Measurements from ENCODE around the gene FYB1. TPM values are rescaled to one million over a fixed set of nuclear protein-coding genes. Genes with fewer than 3 reads are reported as not detected.
A peak's percentile ranks its signal among the peaks of the same experiment; 100 is the strongest.

FYB1 gene
- total RNA-seq, 1 donor from 2014 or later = 0.11 TPM

GRCh38 chr5:39106322-39106721, 113.0 kb downstream of the FYB1 start:
- no peak overlapping the region for H3K4me3 ChIP-seq (ENCODE audit: insufficient read depth, low read depth, low read length)
- no peaks in the 10 kb centered on the region for H3K36me3 ChIP-seq (ENCODE audit: insufficient read depth, low read length)
- no peak overlapping the region for H3K4me2 ChIP-seq (ENCODE audit: low read length)
- Mint-ChIP-seq H3K27me3 (ENCODE audit: low read depth, unreplicated experiment) (no peaks in the 10 kb centered on the region), H3K4me1 (ENCODE audit: low read depth, unreplicated experiment) (peaks cover 19% of the 10 kb centered on the region), H3K36me3 (ENCODE audit: low read depth, unreplicated experiment) (peaks cover 2% of the 10 kb centered on the region), H3K27ac (ENCODE audit: unreplicated experiment) (no peak overlapping the region), H3K9me3 (ENCODE audit: unreplicated experiment) (no peaks in the 10 kb centered on the region), H3K4me3 (ENCODE audit: unreplicated experiment) (no peak overlapping the region)
- no peak for FAIRE-seq
- no peak overlapping the region for H2AFZ ChIP-seq (ENCODE audit: low read depth, low read length)
- H3K4me1 ChIP-seq (ENCODE audit: insufficient read depth, low read length) = peaks cover 18% of the 10 kb centered on the region
- H3K27ac ChIP-seq (ENCODE audit: low read depth, low read length) = no peak overlapping the region
- H3K9me3 ChIP-seq (ENCODE audit: insufficient read depth, low read depth, low read length) = no peaks in the 10 kb centered on the region
- TF ChIP-seq CTCF (IDR thresholded peaks at IDR 0.05; ENCODE audit: insufficient read depth, low read depth, low read length) = peak; percentile 10
- TF ChIP-seq EZH2 (IDR thresholded peaks at IDR 0.05; ENCODE audit: insufficient read depth, low read length) = no peak
- H3K9ac ChIP-seq (ENCODE audit: low read length) = no peak overlapping the region
- no peak for DNase-seq (ENCODE audit: low read depth)
- H4K20me1 ChIP-seq (ENCODE audit: insufficient read depth, low read length) = no peaks in the 10 kb centered on the region
- no peaks in the 10 kb centered on the region for H3K79me2 ChIP-seq (ENCODE audit: insufficient read depth, low read length)
- no peaks in the 10 kb centered on the region for H3K27me3 ChIP-seq (ENCODE audit: insufficient read depth, low read length)

DNA sequence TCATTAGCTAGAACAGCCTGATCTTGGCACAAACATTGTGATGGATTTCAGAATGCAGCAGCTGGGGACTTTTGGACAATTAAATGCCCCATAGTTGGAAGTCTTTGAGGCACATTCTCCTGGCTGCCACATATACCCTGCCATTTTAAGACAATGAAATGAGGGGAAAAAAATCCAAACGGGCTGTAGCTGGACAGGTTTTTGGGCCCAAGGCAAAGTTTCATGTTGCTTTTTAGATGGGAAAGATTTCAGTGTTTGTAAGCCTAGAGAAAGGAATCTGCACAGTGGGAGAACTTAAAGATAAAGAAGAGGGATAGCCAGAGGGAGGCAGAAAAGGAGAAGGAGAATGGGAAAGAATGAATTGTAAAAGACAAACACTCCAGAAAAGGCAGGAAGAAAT, 115.1 kb downstream of the FYB1 start:
- Histone ChIP-seq H4K20me1 (ENCODE audit: insufficient read depth, low read length) (no peaks in the 10 kb centered on the region), H3K4me2 (ENCODE audit: low read length) (no peak overlapping the region), H3K4me1 (ENCODE audit: insufficient read depth, low read length) (peaks cover 30% of the 10 kb centered on the region), H3K79me2 (ENCODE audit: insufficient read depth, low read length) (no peaks in the 10 kb centered on the region), H3K27ac (ENCODE audit: low read depth, low read length) (no peak overlapping the region), H3K4me3 (ENCODE audit: insufficient read depth, low read depth, low read length) (no peak overlapping the region), H2AFZ (ENCODE audit: low read depth, low read length) (no peak overlapping the region), H3K27me3 (ENCODE audit: insufficient read depth, low read length) (no peaks in the 10 kb centered on the region), H3K9ac (ENCODE audit: low read length) (no peak overlapping the region), H3K9me3 (ENCODE audit: insufficient read depth, low read depth, low read length) (no peaks in the 10 kb centered on the region), H3K36me3 (ENCODE audit: insufficient read depth, low read length) (no peaks in the 10 kb centered on the region)
- H3K9me3 Mint-ChIP-seq (ENCODE audit: unreplicated experiment) = no peaks in the 10 kb centered on the region
- no peak for DNase-seq (ENCODE audit: low read depth)
- H3K4me3 Mint-ChIP-seq (ENCODE audit: unreplicated experiment) = no peak overlapping the region
- H3K36me3 Mint-ChIP-seq (ENCODE audit: low read depth, unreplicated experiment) = peaks cover 2% of the 10 kb centered on the region
- no peak for TF ChIP-seq EZH2 (IDR thresholded peaks at IDR 0.05; ENCODE audit: insufficient read depth, low read length)
- TF ChIP-seq CTCF (IDR thresholded peaks at IDR 0.05; ENCODE audit: insufficient read depth, low read depth, low read length) = no peak
- no peaks in the 10 kb centered on the region for H3K27me3 Mint-ChIP-seq (ENCODE audit: low read depth, unreplicated experiment)
- H3K27ac Mint-ChIP-seq (ENCODE audit: unreplicated experiment) = no peak overlapping the region
- FAIRE-seq = no peak
- peaks cover 26% of the 10 kb centered on the region for H3K4me1 Mint-ChIP-seq (ENCODE audit: low read depth, unreplicated experiment)

DNA sequence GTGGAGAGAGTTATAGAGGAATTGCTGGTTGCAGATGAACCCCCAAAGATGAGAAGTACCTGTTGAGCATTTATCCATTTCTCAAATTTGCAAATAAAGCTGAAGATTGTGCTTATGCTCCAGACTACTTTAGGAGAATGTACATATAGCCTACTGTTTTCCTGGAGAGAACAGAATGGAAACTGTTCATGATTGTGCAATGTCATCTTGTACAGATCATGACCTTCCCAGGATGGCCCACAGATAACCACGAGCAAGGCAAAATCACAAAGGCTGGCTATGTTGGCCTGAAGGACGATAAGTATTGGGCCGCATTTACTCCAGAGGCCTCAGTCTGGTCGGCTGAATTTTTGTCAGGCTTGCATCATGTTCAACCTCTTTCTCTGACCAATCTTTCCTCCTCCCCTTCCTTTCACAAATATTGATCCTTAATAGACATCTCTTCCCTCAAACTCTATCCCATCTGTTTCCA, 116.6 kb downstream of the FYB1 start:
- no peaks in the 10 kb centered on the region for H3K27me3 Mint-ChIP-seq (ENCODE audit: low read depth, unreplicated experiment)
- H3K27ac Mint-ChIP-seq (ENCODE audit: unreplicated experiment) = peak overlapping the region; percentile 97

More for the DNA sequence above, 116.6 kb downstream of the FYB1 start:
- Histone ChIP-seq H3K9ac (ENCODE audit: low read length) (peak overlapping the region; percentile 49), H3K4me1 (ENCODE audit: insufficient read depth, low read length) (peaks cover 30% of the 10 kb centered on the region), H3K4me2 (ENCODE audit: low read length) (peak overlapping the region; percentile 71), H3K27me3 (ENCODE audit: insufficient read depth, low read length) (no peaks in the 10 kb centered on the region), H3K36me3 (ENCODE audit: insufficient read depth, low read length) (no peaks in the 10 kb centered on the region), H3K4me3 (ENCODE audit: insufficient read depth, low read depth, low read length) (peak overlapping the region; percentile 2), H3K27ac (ENCODE audit: low read depth, low read length) (peak overlapping the region; percentile 95), H3K79me2 (ENCODE audit: insufficient read depth, low read length) (no peaks in the 10 kb centered on the region), H4K20me1 (ENCODE audit: insufficient read depth, low read length) (no peaks in the 10 kb centered on the region), H3K9me3 (ENCODE audit: insufficient read depth, low read depth, low read length) (no peaks in the 10 kb centered on the region), H2AFZ (ENCODE audit: low read depth, low read length) (peak overlapping the region; percentile 29)
- Mint-ChIP-seq H3K36me3 (ENCODE audit: low read depth, unreplicated experiment) (peaks cover 2% of the 10 kb centered on the region), H3K9me3 (ENCODE audit: unreplicated experiment) (no peaks in the 10 kb centered on the region), H3K4me1 (ENCODE audit: low read depth, unreplicated experiment) (peaks cover 26% of the 10 kb centered on the region), H3K4me3 (ENCODE audit: unreplicated experiment) (no peak overlapping the region)
- DNase-seq (ENCODE audit: low read depth) (peak; percentile 3), FAIRE-seq (peak; percentile 60)
- TF ChIP-seq CTCF (IDR thresholded peaks at IDR 0.05; ENCODE audit: insufficient read depth, low read depth, low read length) (no peak), EZH2 (IDR thresholded peaks at IDR 0.05; ENCODE audit: insufficient read depth, low read length) (no peak)
